HG02623 (cell line): ENCODE measurements around the gene MIA3.
"Not testable (repeated sequence)": the region's sequence is repeated elsewhere in the genome, so short reads cannot be mapped to it uniquely, and the experiment has no call there.

ENCODE experiments used
- ATAC-seq: cut with Tn5 transposase; IDR thresholded peaks from one replicate; pipeline ENCODE4 v1.9.1; 2021; ENCODE audit warnings: moderate library complexity; ENCODE audit not compliant: unreplicated experiment

MIA3 gene, protein sequence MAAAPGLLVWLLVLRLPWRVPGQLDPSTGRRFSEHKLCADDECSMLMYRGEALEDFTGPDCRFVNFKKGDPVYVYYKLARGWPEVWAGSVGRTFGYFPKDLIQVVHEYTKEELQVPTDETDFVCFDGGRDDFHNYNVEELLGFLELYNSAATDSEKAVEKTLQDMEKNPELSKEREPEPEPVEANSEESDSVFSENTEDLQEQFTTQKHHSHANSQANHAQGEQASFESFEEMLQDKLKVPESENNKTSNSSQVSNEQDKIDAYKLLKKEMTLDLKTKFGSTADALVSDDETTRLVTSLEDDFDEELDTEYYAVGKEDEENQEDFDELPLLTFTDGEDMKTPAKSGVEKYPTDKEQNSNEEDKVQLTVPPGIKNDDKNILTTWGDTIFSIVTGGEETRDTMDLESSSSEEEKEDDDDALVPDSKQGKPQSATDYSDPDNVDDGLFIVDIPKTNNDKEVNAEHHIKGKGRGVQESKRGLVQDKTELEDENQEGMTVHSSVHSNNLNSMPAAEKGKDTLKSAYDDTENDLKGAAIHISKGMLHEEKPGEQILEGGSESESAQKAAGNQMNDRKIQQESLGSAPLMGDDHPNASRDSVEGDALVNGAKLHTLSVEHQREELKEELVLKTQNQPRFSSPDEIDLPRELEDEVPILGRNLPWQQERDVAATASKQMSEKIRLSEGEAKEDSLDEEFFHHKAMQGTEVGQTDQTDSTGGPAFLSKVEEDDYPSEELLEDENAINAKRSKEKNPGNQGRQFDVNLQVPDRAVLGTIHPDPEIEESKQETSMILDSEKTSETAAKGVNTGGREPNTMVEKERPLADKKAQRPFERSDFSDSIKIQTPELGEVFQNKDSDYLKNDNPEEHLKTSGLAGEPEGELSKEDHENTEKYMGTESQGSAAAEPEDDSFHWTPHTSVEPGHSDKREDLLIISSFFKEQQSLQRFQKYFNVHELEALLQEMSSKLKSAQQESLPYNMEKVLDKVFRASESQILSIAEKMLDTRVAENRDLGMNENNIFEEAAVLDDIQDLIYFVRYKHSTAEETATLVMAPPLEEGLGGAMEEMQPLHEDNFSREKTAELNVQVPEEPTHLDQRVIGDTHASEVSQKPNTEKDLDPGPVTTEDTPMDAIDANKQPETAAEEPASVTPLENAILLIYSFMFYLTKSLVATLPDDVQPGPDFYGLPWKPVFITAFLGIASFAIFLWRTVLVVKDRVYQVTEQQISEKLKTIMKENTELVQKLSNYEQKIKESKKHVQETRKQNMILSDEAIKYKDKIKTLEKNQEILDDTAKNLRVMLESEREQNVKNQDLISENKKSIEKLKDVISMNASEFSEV (N-terminal part only)

DNA sequence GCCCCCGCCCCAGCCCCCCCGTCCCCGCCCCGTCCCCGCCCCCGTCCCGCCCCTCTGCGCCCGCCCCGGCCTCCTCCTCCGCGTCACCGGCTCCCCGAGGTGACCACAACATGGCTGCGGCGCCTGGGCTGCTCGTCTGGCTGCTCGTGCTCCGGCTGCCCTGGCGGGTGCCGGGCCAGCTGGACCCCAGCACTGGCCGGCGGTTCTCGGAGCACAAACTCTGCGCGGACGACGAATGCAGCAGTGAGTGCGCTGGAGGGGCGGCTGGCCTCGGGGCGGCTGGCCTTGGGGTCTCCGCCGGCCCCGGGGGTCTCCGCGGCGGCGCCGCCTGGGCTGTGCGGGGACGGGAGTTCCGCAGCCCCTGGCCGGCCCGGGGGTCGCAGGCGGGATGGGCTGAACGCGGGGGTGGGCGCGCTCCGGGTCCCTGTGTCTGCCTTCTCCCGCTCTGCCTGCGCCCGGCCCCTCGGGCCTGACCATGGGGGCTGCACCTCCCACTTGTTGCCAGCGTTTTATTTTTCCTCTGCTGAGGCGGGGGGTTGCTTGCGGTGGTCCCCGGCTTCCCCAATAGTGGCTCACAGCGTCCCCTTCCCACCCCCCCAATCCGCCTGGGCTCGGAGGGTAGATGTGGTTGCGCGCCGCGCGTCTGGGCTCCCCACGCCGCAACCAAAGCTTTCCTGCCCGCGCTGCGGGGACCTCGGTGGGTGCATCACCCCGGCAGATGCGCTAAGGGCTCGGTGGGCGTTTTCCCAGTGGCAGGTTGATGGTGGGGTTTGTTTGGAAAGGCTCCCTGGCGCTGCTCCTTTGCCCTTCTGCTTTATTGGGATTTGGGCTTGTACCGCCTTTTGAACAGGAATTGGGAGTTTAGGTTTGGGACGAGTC is at the start of gene MIA3:
Gene MIA3, plus strand, starts transcription at position 97 of the 879 bp plus-strand sequence. Its CDS starts 14 bp downstream, at position 111.
- ATAC-seq = peak; percentile 38

DNA sequence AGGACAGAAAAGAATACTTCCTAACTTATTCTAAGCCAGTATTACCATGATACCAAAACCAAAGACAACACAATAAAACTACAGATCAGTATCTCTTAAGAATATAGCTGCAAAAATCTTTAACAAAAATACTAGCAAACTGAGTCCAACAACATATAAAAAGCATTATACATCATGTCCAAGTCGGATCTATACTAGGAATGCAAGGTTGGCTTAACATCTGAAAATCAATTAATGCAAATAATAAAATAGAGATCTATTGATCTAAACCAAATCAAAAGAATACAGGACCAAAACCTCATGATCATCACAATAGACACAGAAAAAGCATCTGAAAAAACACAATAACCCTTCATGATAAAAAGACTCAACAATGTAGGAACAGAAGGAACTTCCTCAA is 47.1 kb upstream of the MIA3 start:
- ATAC-seq = no peak

DNA sequence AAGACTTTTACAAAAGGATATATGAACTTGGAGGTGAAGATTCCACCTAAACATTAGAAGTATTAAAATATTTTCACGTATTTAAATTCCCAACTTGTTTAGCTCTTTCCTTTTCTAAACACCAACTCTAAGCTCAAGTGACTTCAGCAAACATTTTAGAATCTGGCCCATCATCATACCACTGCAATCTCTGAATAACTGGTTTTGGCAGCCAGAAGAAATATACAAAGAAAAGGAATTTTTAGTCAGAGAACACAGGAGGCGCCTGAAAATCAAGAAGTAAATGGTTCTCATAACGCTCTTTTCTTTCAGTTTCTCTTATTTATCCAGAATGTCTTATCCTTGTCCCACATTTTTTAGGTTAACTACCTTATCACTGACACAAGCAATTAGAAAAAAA is 38.6 kb upstream of the MIA3 start:
- ATAC-seq = no peak

DNA sequence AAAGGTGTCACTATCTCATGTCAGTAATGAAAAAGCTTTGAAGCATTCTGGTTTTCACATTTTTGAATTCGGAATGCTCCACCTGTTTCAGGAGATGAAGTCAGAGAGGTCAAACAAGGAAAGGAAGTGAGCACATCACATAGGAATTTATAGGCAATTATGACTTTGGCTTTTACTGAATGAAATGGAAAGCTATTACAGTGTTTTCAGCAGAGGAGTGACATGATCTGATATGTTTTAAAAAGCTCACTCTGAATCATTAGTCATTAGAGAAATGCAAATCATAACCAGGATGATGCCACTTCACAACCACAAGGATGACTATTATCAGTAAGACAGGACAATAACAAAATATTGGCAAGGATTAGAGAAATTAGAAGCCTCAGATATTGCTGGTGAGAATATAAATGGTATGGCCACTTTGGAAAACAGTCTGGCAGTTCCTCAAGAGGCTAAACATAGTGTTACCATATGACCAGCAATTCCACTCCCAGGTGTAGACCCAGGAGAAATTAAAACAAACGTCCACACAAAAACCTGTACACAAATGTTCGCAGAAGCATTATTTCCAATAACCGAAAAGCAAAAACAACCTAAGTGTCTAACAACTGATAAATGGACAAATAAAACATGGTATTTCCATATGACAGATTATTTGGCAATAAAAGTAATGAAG is 35.7 kb upstream of the MIA3 start:
- peak; percentile 37 for ATAC-seq

DNA sequence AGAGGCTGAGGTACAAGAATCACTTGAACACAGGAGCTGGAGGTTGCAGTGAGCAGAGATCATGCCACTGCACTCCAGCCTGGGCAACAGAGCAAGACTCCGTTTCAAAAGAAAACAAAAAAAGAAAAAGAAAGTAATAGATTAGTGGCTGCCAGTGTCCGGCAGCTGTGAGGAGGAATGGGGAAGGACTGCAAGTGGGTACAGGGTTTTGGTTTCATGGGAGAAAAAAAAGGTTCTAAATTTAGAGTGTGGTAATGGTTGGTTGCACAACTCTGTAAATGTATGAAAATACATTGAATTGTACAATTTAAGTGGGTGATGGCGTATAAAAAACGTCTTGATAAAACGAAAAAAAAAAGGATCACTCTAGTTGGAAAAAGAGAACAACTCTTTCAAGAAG is 34.8 kb upstream of the MIA3 start:
- peak; percentile 92 for ATAC-seq

DNA sequence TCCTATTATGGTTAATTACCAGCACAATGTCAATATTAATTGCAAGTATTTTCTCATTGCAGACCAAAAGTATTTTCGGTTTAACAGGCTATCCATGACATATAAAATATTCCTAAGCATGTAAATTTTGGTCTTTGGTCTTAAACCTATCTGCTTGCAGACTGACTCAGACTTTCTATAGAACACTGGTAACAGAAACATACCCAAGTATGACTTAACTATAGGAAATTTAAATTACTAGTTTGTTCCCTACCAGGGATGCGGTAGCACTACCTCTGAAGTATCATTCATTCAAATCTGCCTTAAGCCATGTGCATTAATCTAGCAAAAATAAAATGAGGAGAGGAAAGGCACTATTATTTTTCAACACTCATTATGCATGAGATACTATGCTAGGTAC is 31.1 kb upstream of the MIA3 start:
- ATAC-seq = no peak

DNA sequence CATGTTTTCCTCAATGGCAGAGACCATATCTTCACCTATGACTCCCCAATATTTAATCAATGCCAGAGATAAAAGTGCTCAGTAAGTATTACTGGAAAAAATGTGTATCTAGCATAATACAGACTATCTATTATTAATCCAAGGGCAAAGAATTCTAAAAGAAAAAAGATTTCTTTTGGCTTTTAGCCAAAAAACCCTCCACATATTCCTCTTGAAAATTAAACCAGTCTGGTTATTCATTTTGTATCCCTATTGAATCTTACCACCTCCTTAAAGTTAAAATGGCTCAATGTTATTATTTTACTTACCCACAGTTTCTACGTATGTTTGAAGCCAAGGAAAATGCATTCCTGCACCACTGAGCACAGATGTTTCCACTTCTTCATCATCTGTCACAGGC is 29.8 kb upstream of the MIA3 start:
- ATAC-seq = no peak

DNA sequence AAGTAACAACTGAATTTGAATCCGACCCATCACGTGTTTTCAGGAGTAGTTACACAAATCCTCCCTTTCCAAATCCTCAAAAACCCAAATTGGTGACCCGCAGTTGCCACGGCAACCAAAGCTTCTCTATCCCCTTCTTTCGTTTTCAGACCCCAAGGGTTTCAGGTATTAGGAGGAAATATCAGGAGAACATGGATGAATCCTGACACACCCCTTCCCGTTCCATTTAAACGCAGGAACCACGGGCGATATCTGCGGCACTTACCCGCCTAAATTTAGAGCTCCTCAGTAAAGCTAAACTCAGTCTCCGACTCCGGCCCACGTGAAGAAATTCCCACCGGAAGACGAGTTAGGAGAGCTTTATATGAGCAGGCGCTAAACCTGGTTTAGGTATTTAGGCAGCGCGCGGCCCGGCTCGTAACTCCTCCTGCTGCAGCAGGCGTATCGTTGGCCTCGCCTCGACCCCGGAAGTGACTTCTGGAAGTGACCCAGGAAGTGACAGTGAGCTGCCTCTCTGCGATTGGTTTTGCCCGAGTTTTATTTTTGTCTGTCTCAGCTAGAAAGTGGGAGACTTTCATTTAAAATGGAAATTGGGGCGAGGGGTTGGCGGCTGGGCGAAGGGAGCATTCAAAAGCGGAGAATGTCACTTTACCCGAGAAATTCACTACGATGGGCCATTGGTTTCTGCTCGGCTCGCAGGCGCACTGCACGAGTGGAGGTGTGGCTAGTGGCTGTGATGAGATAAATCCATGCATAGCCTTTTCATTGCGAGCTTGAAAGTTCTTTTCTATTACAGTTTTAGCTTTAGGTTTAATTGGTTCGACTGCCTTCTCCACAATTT is 28.2 kb upstream of the MIA3 start, which contains the start of gene TAF1A:
Gene TAF1A, minus strand, starts transcription at position 472 of the 841 bp plus-strand sequence.
- peak; percentile 99 for ATAC-seq

DNA sequence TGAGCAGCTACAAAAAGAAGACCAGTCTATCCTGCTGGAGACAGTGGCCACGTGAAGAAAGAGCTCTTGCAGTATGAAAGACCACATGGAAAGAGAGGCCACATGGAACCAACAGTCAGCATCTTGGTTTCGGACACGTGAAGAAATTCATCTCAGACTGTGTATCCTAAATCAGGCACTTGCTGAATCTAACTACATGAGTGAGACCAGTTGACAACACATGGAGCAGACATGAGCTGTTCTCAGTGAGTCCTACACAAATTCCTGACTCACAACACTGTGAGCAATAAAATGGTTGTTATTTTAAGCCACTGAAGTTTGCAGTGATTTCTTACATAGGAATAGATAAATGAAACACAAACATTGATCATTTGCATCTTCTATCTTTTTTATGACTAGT is 25.7 kb upstream of the MIA3 start:
- no peak for ATAC-seq

DNA sequence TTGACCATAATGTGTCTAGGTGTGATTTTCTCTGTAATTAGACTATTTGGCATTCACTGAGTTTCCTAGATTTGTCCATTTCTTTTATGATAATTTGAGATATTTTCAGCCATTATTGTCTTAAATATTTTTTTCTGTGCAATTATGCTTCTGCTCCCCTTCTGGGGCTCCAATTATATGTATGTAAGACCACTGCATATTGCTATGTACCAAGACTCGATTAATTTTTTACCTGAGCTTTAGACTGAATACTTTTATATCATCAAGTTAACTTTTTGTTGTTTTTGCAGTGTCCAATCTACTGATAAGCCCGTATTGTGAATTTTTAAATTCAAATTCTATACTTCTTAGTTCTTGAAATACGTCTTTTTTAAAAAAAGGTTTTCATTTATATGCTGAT is 23.1 kb upstream of the MIA3 start:
- no peak for ATAC-seq

- no peak for ATAC-seq
Observed at GRCh38 chr1:222596696-222597095, 21.2 kb upstream of the MIA3 start.

GRCh38 chr1:222600281-222600680 is 17.6 kb upstream of the MIA3 start:
- ATAC-seq = no peak

DNA sequence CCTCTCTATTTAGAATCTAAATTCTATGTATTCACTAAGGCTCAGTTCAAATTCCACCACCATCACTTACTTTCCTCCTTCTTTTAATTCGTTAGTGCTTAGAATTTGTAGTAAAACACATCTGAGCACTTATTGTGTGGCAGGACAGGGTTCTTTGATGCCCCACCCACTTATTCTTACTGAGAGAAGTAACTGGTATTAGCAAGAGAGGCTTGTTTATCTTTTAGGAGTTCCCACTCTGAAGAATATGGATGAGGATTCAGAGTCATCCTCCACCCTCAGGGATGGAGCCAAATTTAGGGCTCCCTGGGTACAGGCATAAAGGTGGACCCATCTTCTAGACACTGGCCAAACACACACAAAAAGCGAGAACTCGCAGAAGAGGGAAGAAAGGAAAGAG is 16.6 kb upstream of the MIA3 start:
- no peak for ATAC-seq

- no peak for ATAC-seq
Observed at GRCh38 chr1:222606757-222607156, 11.1 kb upstream of the MIA3 start.

- not testable (repeated sequence) for ATAC-seq
Observed at GRCh38 chr1:222609111-222609510, 8.8 kb upstream of the MIA3 start.

- ATAC-seq = no peak
Observed at GRCh38 chr1:222610728-222611127, 7.2 kb upstream of the MIA3 start.

DNA sequence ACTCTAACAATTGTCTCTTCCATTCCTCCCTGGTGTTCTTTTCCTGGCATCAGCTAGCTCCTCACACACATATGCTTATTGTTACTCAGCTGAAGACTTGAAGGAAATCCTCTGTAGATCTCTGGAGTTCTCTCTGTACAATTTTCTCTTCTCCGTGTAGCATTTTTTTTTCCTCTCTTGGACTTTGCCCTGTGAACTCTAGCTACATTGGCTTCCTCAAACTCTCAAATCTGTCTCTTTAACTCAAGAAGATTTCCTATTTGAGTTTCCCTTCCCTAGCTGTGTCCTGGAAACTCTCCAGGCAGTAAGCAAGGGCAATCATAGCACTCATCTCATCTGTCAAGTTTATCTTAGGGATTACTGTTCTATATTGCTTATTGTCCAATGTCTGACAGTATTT is 4.3 kb upstream of the MIA3 start:
- no peak for ATAC-seq

GRCh38 chr1:222616525-222616924 is 1.4 kb upstream of the MIA3 start:
- ATAC-seq = no peak
